Activated CD8-positive, alpha-beta T cell treated with anti-CD3 and anti-CD28 coated beads for 36 hours (primary cell): ENCODE results near the gene MFAP4. TPM values are rescaled to one million over a fixed set of nuclear protein-coding genes. Genes with fewer than 3 reads are reported as not detected.

Experiments
- ATAC-seq: fragments of 200-7000 bp; cut with Tn5 transposase; one replicate; pipeline ENCODE4 v1.10.0; 2021; ENCODE audit warnings: mild to moderate bottlenecking, moderate library complexity
- CTCF ChIA-PET: fragments of 350-600 bp; sonication (Branson Sonifier 250); formaldehyde crosslinking; loops from one replicate; lab custom pipeline; 2021; ENCODE audit warnings: antibody characterized with exemption; lab: Charles Lee
- POLR2A ChIA-PET: fragments of 350-600 bp; sonication (Branson Sonifier 250); formaldehyde crosslinking; loops from one replicate; lab custom pipeline; 2021; ENCODE audit warnings: antibody characterized with exemption; lab: Charles Lee
- DNase-seq: peaks from one replicate; pipeline ENCODE4 v3.0.0-alpha.2; 2020
- H3K27ac Mint-ChIP-seq: one replicate; pipeline ENCODE4 v1.8.0; 2021; ENCODE audit warnings: mild to moderate bottlenecking, mixed read lengths
- H3K27me3 Mint-ChIP-seq: one replicate; pipeline ENCODE4 v1.8.0; 2021; ENCODE audit warnings: mixed read lengths
- H3K36me3 Mint-ChIP-seq: one replicate; pipeline ENCODE4 v1.8.0; 2021; ENCODE audit warnings: low read depth, mixed read lengths
- H3K4me1 Mint-ChIP-seq: one replicate; pipeline ENCODE4 v1.8.0; 2021; ENCODE audit warnings: low read depth, mixed read lengths
- H3K4me3 Mint-ChIP-seq: one replicate; pipeline ENCODE4 v1.8.0; 2021; ENCODE audit warnings: mild to moderate bottlenecking, moderate library complexity, mixed read lengths
- H3K9me3 Mint-ChIP-seq: one replicate; pipeline ENCODE4 v1.8.0; 2021; ENCODE audit warnings: mixed read lengths
- CTCF ChIP-seq: fragments of 200-600 bp; IDR thresholded peaks from one replicate; pipeline ENCODE4 v1.8.0; 2022; ENCODE audit warnings: antibody characterized with exemption, mild to moderate bottlenecking
- intact Hi-C: fragments of 100-400 bp; cut with micrococcal nuclease; formaldehyde crosslinking; loops from one replicate; pipeline ENCODE4 v1.10.0; 2022
- total RNA-seq, 2 experiments: library from RNA; stranded (reverse); gene quantifications; one replicate each; pipeline ENCODE4 v1.2.3, GENCODE V29; 2021

Gene MFAP4
- total RNA-seq, 2 experiments from 2014 or later, result 0.47 to 0.70 TPM

DNA sequence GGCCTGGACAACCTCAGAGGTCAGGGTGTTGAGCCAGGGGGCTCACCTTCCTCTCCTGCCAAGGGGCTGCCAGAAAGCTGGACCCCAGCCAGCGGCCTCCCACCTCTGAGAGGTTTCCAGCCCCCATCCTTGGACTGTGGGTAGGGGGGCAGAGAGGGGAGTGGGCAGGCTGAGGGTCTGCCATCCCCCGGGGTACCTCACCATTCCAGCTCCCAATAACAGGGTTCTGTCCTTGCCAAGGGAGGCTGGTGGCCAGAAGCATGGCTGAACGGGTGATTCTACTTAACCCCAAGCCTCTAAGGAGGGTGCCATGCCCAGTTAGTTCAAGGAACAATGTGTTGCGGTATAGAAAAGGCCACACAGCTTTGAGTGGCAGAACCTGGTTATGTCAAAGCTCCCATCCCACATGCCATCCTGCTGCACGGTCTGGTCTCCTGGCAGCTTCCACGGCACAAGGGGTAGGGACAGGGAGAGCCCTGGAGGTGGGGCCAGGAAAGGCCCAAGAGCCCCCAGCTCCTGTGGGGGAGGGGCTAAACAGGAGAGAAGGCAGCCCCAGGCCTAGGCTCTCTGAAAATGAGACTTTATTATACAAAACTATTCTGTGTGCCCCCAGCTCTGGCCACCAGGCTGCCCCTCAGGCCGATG lies 44.3 kb downstream of the MFAP4 start:
- H3K4me3 Mint-ChIP-seq, result no peak overlapping the region
- peaks cover 19% of the 10 kb centered on the region for H3K27me3 Mint-ChIP-seq
- no peaks in the 10 kb centered on the region for H3K4me1 Mint-ChIP-seq
- TF ChIP-seq CTCF, result no peak
- intact Hi-C loops, result no loop called here
- H3K36me3 Mint-ChIP-seq, result no peaks in the 10 kb centered on the region
- DNase-seq (no peak), ATAC-seq (no peak)
- CTCF ChIA-PET, result interaction anchor here (0.9 to 1.0 kb wide), 2 partner anchors 19 to 104 kb away, joined by 3 to 5 read pairs; no protein-coding TSS in a partner anchor
- POLR2A ChIA-PET, result no interaction called here
- no peak overlapping the region for H3K27ac Mint-ChIP-seq
- H3K9me3 Mint-ChIP-seq, result no peaks in the 10 kb centered on the region

- H3K4me3 Mint-ChIP-seq, result no peak overlapping the region
- POLR2A ChIA-PET, result no interaction called here
- no peaks in the 10 kb centered on the region for H3K9me3 Mint-ChIP-seq
- no peaks in the 10 kb centered on the region for H3K4me1 Mint-ChIP-seq
- H3K36me3 Mint-ChIP-seq, result no peaks in the 10 kb centered on the region
- CTCF ChIA-PET, result interaction anchor here (0.9 to 1.6 kb wide), 3 partner anchors 20 to 105 kb away, joined by 3 to 5 read pairs (median 5); partner anchors contain the start of gene B9D1
- intact Hi-C loops, result no loop called here
- H3K27me3 Mint-ChIP-seq, result peaks cover 25% of the 10 kb centered on the region
- DNase-seq (no peak), ATAC-seq (no peak)
- TF ChIP-seq CTCF, result no peak
- H3K27ac Mint-ChIP-seq, result no peak overlapping the region
These were observed 45.1 kb downstream of the MFAP4 start for GRCh38 chr17:19341641-19342610.

DNA sequence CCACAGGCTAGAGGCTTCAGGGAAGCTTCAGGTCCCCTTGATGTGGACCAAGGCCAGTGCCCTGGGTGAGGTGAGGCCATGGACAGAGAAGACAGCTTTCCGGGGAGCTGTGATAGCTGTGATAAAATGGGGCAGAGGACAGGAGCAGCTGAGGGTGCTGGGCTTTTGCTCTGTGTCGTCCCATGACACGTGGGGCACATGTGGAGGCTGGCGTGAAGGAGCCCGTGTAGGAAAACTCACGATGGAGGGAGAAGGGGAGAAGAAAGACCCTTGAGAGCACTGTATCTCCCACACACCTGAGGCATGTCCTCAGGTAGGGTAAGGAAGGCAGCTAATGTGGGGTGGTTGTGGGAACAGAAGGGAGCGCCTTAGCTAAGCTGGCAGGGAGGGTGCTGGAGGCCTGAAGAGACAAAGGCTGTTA lies 45.8 kb downstream of the MFAP4 start:
- TF ChIP-seq CTCF, result no peak
- ChIA-PET CTCF (interaction anchor here (1.6 kb wide), 1 partner anchor 22 kb away, joined by 5 read pairs; the partner anchor contains the start of gene B9D1), POLR2A (no interaction called here)
- Mint-ChIP-seq H3K4me1 (no peaks in the 10 kb centered on the region), H3K4me3 (no peak overlapping the region), H3K36me3 (no peaks in the 10 kb centered on the region), H3K9me3 (no peaks in the 10 kb centered on the region), H3K27me3 (peaks cover 26% of the 10 kb centered on the region), H3K27ac (no peak overlapping the region)
- DNase-seq (no peak), ATAC-seq (no peak)
- intact Hi-C loops, result no loop called here

- ChIA-PET CTCF (interaction anchor here (0.5 to 2.0 kb wide), 8 partner anchors 15 to 435 kb away, joined by 3 to 11 read pairs (median 4); partner anchors contain the start of gene B9D1), POLR2A (no interaction called here)
- TF ChIP-seq CTCF, result no peak
These were observed 47.6 kb downstream of the MFAP4 start for GRCh38 chr17:19339341-19339815.

More at GRCh38 chr17:19339341-19339815, 47.6 kb downstream of the MFAP4 start:
- H3K9me3 Mint-ChIP-seq, result no peaks in the 10 kb centered on the region
- H3K4me3 Mint-ChIP-seq, result no peak overlapping the region
- peaks cover 28% of the 10 kb centered on the region for H3K27me3 Mint-ChIP-seq
- no peak for ATAC-seq
- intact Hi-C loops, result no loop called here
- no peaks in the 10 kb centered on the region for H3K36me3 Mint-ChIP-seq
- H3K4me1 Mint-ChIP-seq, result no peaks in the 10 kb centered on the region
- DNase-seq, result no peak
- H3K27ac Mint-ChIP-seq, result no peak overlapping the region
